Astrocyte (in vitro differentiated cells and primary cell): ENCODE data around the gene HNRNPUL1. TPM values are rescaled to one million over a fixed set of nuclear protein-coding genes. Genes with fewer than 3 reads are reported as not detected.

Experiments
- DNase-seq: peaks from one replicate; pipeline ENCODE4 v3.0.0-alpha.2; 2010; ENCODE audit warnings: low read depth
- FAIRE-seq: peaks from 2 replicates; lab custom pipeline; 2011; peaks lifted over from hg19 to GRCh38; lab: Jason Lieb, UNC
- H2AFZ ChIP-seq: 2 replicates; pipeline ENCODE4 v1.6.0; 2012; ENCODE audit warnings: low read depth, low read length, inconsistent platforms
- H3K27ac ChIP-seq: 2 replicates; pipeline ENCODE4 v1.5.1; 2011; ENCODE audit warnings: low read depth, low read length, inconsistent platforms
- H3K27me3 ChIP-seq: 2 replicates; pipeline ENCODE4 v1.6.0; 2011; ENCODE audit warnings: low read length, inconsistent platforms; ENCODE audit not compliant: insufficient read depth
- H3K36me3 ChIP-seq: 2 replicates; pipeline ENCODE4 v1.5.1; 2011; ENCODE audit warnings: low read length, inconsistent platforms; ENCODE audit not compliant: insufficient read depth
- H3K4me1 ChIP-seq: 2 replicates; pipeline ENCODE4 v1.5.1; 2011; ENCODE audit warnings: low read length, inconsistent platforms; ENCODE audit not compliant: insufficient read depth
- H3K4me2 ChIP-seq: 2 replicates; pipeline ENCODE4 v1.6.0; 2012; ENCODE audit warnings: low read length, inconsistent platforms
- H3K4me3 ChIP-seq: 2 replicates; pipeline ENCODE4 v1.5.1; 2011; ENCODE audit warnings: low read depth, mild to moderate bottlenecking, low read length, inconsistent platforms; ENCODE audit not compliant: insufficient read depth
- H3K79me2 ChIP-seq: 2 replicates; pipeline ENCODE4 v1.6.0; 2012; ENCODE audit warnings: mild to moderate bottlenecking, low read length, inconsistent platforms; ENCODE audit not compliant: insufficient read depth
- H3K9ac ChIP-seq: 2 replicates; pipeline ENCODE4 v1.6.0; 2012; ENCODE audit warnings: mild to moderate bottlenecking, low read length, inconsistent platforms
- H3K9me3 ChIP-seq: 2 replicates; pipeline ENCODE4 v1.5.1; 2012; ENCODE audit warnings: low read depth, mild to moderate bottlenecking, low read length, inconsistent platforms; ENCODE audit not compliant: insufficient read depth
- H4K20me1 ChIP-seq: 2 replicates; pipeline ENCODE4 v1.6.0; 2012; ENCODE audit warnings: low read length, inconsistent platforms; ENCODE audit not compliant: insufficient read depth
- H3K27ac Mint-ChIP-seq: one replicate; pipeline ENCODE4 v1.8.0; 2021; ENCODE audit warnings: mild to moderate bottlenecking, mixed read lengths; ENCODE audit not compliant: unreplicated experiment
- H3K27me3 Mint-ChIP-seq: one replicate; pipeline ENCODE4 v1.8.0; 2021; ENCODE audit warnings: low read depth, mixed read lengths; ENCODE audit not compliant: unreplicated experiment
- H3K36me3 Mint-ChIP-seq: one replicate; pipeline ENCODE4 v1.8.0; 2021; ENCODE audit warnings: low read depth, mixed read lengths; ENCODE audit not compliant: unreplicated experiment
- H3K4me1 Mint-ChIP-seq: one replicate; pipeline ENCODE4 v1.8.0; 2021; ENCODE audit warnings: low read depth, mixed read lengths; ENCODE audit not compliant: unreplicated experiment
- H3K4me3 Mint-ChIP-seq: one replicate; pipeline ENCODE4 v1.8.0; 2021; ENCODE audit warnings: mild to moderate bottlenecking, moderate library complexity, mixed read lengths; ENCODE audit not compliant: unreplicated experiment
- H3K9me3 Mint-ChIP-seq: one replicate; pipeline ENCODE4 v1.8.0; 2021; ENCODE audit warnings: mild to moderate bottlenecking, mixed read lengths; ENCODE audit not compliant: unreplicated experiment
- EZH2 ChIP-seq: IDR thresholded peaks from 2 replicates; pipeline ENCODE4 v1.6.1; 2012; ENCODE audit warnings: mild to moderate bottlenecking, low read length, inconsistent platforms; ENCODE audit not compliant: insufficient read depth
- total RNA-seq: library from RNA; stranded (reverse); gene quantifications from 2 replicates; pipeline ENCODE4 v1.2.1, GENCODE V29; 2021
- TF ChIP-seq, protein P1 (sequence below): IDR thresholded peaks from 2 replicates; pipeline ENCODE4 v1.5.1; 2011; ENCODE audit warnings: low read depth, mild to moderate bottlenecking, inconsistent platforms, low read length, moderate library complexity; ENCODE audit not compliant: insufficient read depth

The HNRNPUL1 gene
- total RNA-seq, 1 donor from 2014 or later, result 174 TPM

DNA sequence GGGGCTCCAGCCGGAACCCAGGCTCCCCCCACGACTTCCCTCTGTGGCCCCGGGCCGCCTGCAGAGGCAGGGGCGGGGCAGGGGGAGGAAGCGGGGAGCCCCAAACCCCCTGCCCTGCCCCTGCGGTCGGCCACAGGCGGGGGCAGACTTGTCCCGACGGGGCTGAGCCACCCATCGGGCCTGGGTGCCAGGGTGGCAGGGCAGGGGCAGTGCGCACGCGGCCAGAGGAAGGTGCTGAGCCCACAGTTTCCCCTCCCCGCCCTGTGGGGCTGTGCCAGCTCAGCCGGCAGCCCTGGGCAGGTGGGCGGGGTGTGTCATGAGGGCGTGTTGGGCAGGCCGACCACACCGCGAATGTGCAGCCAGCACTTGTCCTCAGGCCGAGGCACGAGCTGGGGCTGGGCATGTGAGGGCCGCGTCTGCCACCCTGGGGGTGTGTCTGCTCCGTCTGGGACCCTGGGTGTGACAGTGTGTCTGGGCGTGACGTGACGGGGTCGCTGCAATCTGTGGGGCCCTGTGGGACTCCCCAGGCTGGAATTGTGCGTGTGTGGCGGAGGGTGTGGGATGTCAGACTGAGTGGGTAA lies 63.5 kb downstream of the HNRNPUL1 start:
- FAIRE-seq (no peak), DNase-seq (peak; percentile 58)
- no peaks in the 10 kb centered on the region for H3K27me3 ChIP-seq
- no peak for TF ChIP-seq EZH2
- TF ChIP-seq, protein P1, sequence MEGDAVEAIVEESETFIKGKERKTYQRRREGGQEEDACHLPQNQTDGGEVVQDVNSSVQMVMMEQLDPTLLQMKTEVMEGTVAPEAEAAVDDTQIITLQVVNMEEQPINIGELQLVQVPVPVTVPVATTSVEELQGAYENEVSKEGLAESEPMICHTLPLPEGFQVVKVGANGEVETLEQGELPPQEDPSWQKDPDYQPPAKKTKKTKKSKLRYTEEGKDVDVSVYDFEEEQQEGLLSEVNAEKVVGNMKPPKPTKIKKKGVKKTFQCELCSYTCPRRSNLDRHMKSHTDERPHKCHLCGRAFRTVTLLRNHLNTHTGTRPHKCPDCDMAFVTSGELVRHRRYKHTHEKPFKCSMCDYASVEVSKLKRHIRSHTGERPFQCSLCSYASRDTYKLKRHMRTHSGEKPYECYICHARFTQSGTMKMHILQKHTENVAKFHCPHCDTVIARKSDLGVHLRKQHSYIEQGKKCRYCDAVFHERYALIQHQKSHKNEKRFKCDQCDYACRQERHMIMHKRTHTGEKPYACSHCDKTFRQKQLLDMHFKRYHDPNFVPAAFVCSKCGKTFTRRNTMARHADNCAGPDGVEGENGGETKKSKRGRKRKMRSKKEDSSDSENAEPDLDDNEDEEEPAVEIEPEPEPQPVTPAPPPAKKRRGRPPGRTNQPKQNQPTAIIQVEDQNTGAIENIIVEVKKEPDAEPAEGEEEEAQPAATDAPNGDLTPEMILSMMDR, result no peak
- H3K36me3 Mint-ChIP-seq, result peaks cover 22% of the 10 kb centered on the region
- no peak overlapping the region for H2AFZ ChIP-seq
- peak overlapping the region; percentile 78 for H3K4me2 ChIP-seq
- H3K36me3 ChIP-seq, result peaks cover 18% of the 10 kb centered on the region
- H4K20me1 ChIP-seq, result peaks cover 15% of the 10 kb centered on the region
- H3K4me1 ChIP-seq, result peaks cover 63% of the 10 kb centered on the region
- no peaks in the 10 kb centered on the region for H3K27me3 Mint-ChIP-seq
- no peak overlapping the region for H3K4me3 ChIP-seq
- peak overlapping the region; percentile 23 for H3K4me3 Mint-ChIP-seq
- H3K9me3 ChIP-seq, result no peaks in the 10 kb centered on the region
- peak overlapping the region; percentile 95 for H3K9ac ChIP-seq
- H3K79me2 ChIP-seq, result peaks cover 10% of the 10 kb centered on the region
- peak overlapping the region; percentile 63 for H3K27ac Mint-ChIP-seq
- H3K4me1 Mint-ChIP-seq, result peaks cover 45% of the 10 kb centered on the region
- H3K9me3 Mint-ChIP-seq, result no peaks in the 10 kb centered on the region
- peak overlapping the region; percentile 100 for H3K27ac ChIP-seq

DNA sequence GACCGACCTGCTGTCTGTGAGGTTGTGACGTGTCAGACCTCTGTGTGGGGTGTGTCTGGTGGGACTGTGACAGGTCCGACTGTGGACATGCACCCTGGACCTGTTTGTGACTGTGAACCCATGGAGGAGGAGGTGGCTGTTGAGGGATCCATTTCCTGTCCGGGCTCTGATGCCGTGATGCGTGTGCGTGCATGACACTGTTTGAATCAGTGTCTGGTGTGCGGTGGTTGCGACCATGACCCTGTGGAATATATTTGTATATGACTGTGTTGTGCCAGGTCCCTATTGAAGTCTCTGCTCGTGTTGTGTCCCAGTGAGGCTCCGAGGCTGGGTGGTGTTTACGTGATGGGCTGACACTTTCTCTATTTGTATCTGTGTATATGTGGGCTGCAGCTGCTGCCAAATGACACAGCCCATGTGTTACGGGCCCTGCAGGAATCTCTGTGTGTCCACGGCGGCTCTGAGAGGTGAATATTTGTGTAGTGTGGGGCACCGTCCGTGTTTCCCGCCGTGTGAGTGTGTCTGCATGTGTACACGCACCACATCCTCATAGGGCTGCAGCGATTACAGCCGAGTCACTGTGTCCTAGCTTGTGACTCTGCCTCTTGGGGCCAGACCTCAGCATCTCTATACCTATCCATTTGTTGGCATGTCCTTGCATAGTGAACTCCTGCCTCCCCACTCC lies 64.1 kb downstream of the HNRNPUL1 start:
- H3K27me3 Mint-ChIP-seq, result no peaks in the 10 kb centered on the region

More for the DNA sequence above, 64.1 kb downstream of the HNRNPUL1 start:
- no peak overlapping the region for H2AFZ ChIP-seq
- no peaks in the 10 kb centered on the region for H3K27me3 ChIP-seq
- H3K9me3 ChIP-seq, result no peaks in the 10 kb centered on the region
- H3K27ac Mint-ChIP-seq, result peak overlapping the region; percentile 70
- H3K36me3 ChIP-seq, result peaks cover 18% of the 10 kb centered on the region
- no peak for DNase-seq
- H3K79me2 ChIP-seq, result peaks cover 10% of the 10 kb centered on the region
- peak overlapping the region; percentile 78 for H3K4me2 ChIP-seq
- peaks cover 57% of the 10 kb centered on the region for H3K4me1 ChIP-seq
- peaks cover 22% of the 10 kb centered on the region for H3K36me3 Mint-ChIP-seq
- peaks cover 39% of the 10 kb centered on the region for H3K4me1 Mint-ChIP-seq
- H3K4me3 ChIP-seq, result no peak overlapping the region
- H3K9me3 Mint-ChIP-seq, result no peaks in the 10 kb centered on the region
- H3K9ac ChIP-seq, result peak overlapping the region; percentile 95
- peak overlapping the region; percentile 100 for H3K27ac ChIP-seq
- peak overlapping the region; percentile 23 for H3K4me3 Mint-ChIP-seq
- no peak for TF ChIP-seq EZH2
- TF ChIP-seq, protein P1, result no peak
- FAIRE-seq, result no peak
- peaks cover 15% of the 10 kb centered on the region for H4K20me1 ChIP-seq
